A673 (cell line): ENCODE data around the gene FOXO1. TPM values are rescaled to one million over a fixed set of nuclear protein-coding genes. Genes with fewer than 3 reads are reported as not detected.
"Not testable (repeated sequence)": the region's sequence is repeated elsewhere in the genome, so short reads cannot be mapped to it uniquely, and the experiment has no call there.

ENCODE experiments used
- BruUV-seq: library from RNA; stranded (reverse); fragments of 400-500 nt; replicated peaks from 2 replicates; lab custom pipeline; 2021; lab: Mats Ljungman, UMichigan
- CTCF ChIA-PET: fragments of 300-600 bp; sonication (Branson Sonifier 250); formaldehyde crosslinking; loops from one replicate; lab custom pipeline; 2022; ENCODE audit warnings: antibody characterized with exemption; lab: Charles Lee
- POLR2A ChIA-PET: fragments of 300-600 bp; sonication (Branson Sonifier 250); formaldehyde crosslinking; loops from one replicate; lab custom pipeline; 2022; ENCODE audit warnings: antibody characterized with exemption; ENCODE audit not compliant: low non-redundant PET; lab: Charles Lee
- DNase-seq: peaks from one replicate; pipeline ENCODE4 v3.0.0-alpha.2; 2015; ENCODE audit warnings: low spot score
- H3K27ac ChIP-seq: fragments of 200-600 bp; sonication (generic); 2 replicates; pipeline ENCODE4 v1.5.1; 2016; ENCODE audit warnings: mixed run types, low read depth, mild to moderate bottlenecking, mixed read lengths, antibody characterized with exemption, low read length; ENCODE audit not compliant: poor library complexity, severe bottlenecking
- H3K27me3 ChIP-seq: fragments of 200-600 bp; sonication (generic); replicated peaks from 2 replicates; pipeline ENCODE4 v1.6.1; 2017; ENCODE audit warnings: mixed run types, low read depth, mild to moderate bottlenecking, mixed read lengths, antibody characterized with exemption, low read length; ENCODE audit not compliant: insufficient read depth, poor library complexity
- H3K36me3 ChIP-seq: fragments of 200-600 bp; sonication (generic); 2 replicates; pipeline ENCODE4 v1.6.1; 2016; ENCODE audit warnings: mixed run types, mild to moderate bottlenecking, mixed read lengths, antibody characterized with exemption, low read length; ENCODE audit not compliant: insufficient read depth, poor library complexity, severe bottlenecking
- H3K4me1 ChIP-seq: fragments of 200-600 bp; sonication (generic); 2 replicates; pipeline ENCODE4 v1.6.1; 2017; ENCODE audit warnings: mixed run types, mild to moderate bottlenecking, mixed read lengths, antibody characterized with exemption, low read length; ENCODE audit not compliant: insufficient read depth, poor library complexity, severe bottlenecking
- H3K4me3 ChIP-seq: fragments of 200-600 bp; sonication (generic); 2 replicates; pipeline ENCODE4 v1.5.1; 2016; ENCODE audit warnings: low read depth, mixed run types, mild to moderate bottlenecking, mixed read lengths, low read length; ENCODE audit not compliant: poor library complexity, severe bottlenecking
- H3K9me3 ChIP-seq: fragments of 200-600 bp; sonication (generic); 2 replicates; pipeline ENCODE4 v1.6.1; 2016; ENCODE audit warnings: mixed run types, low read depth, mild to moderate bottlenecking, mixed read lengths, antibody characterized with exemption, low read length; ENCODE audit not compliant: poor library complexity, severe bottlenecking
- CTCF ChIP-seq: fragments of 300-800, 200-600 bp; sonication (generic); conservative IDR thresholded peaks from 2 replicates; pipeline ENCODE4 v1.5.1; 2017; ENCODE audit warnings: low read depth, mild to moderate bottlenecking, antibody characterized with exemption, low read length, moderate library complexity, mixed read lengths
- EZH2 ChIP-seq: fragments of 200-600 bp; sonication (generic); IDR thresholded peaks from 2 replicates; pipeline ENCODE4 v1.6.1; 2017; ENCODE audit warnings: borderline replicate concordance, low read depth, mild to moderate bottlenecking, mixed read lengths, antibody characterized with exemption, low read length; ENCODE audit not compliant: poor library complexity, severe bottlenecking
- intact Hi-C: fragments of 100-400 bp; cut with micrococcal nuclease; formaldehyde crosslinking; loops from one replicate; pipeline ENCODE4 v1.10.0; 2022; ENCODE audit not compliant: unreplicated experiment
- total RNA-seq: library from RNA; stranded (reverse); gene quantifications from 2 replicates; pipeline ENCODE4 v1.2.3, GENCODE V29; 2021

FOXO1 gene
- total RNA-seq, 1 experiment from 2014 or later = 2.9 TPM

GRCh38 chr13:40664350-40665125, 1.9 kb downstream of the FOXO1 start:
- intact Hi-C loops = loop anchor here (5.0 kb wide), 1 partner anchor 602 kb away; no protein-coding TSS in a partner anchor
- H3K9me3 ChIP-seq = no peaks in the 10 kb centered on the region
- no peak for TF ChIP-seq CTCF
- no peak for TF ChIP-seq EZH2
- BruUV-seq = no TSS peak
- H3K36me3 ChIP-seq = no peaks in the 10 kb centered on the region
- peak; percentile 36 for DNase-seq
- POLR2A ChIA-PET = no interaction called here
- peak overlapping the region; percentile 70 for H3K27ac ChIP-seq
- H3K4me1 ChIP-seq = peaks cover 25% of the 10 kb centered on the region
- no peaks in the 10 kb centered on the region for H3K27me3 ChIP-seq
- CTCF ChIA-PET = no interaction called here
- H3K4me3 ChIP-seq = peak overlapping the region; percentile 74

GRCh38 chr13:40664100-40664349, 2.4 kb downstream of the FOXO1 start:
- H3K4me1 ChIP-seq = peaks cover 25% of the 10 kb centered on the region
- POLR2A ChIA-PET, CTCF ChIA-PET, BruUV-seq, intact Hi-C loops, H3K27me3 ChIP-seq, DNase-seq, H3K9me3 ChIP-seq, H3K36me3 ChIP-seq: not testable (repeated sequence)
- H3K27ac ChIP-seq = peak overlapping the region; percentile 70
- peak overlapping the region; percentile 74 for H3K4me3 ChIP-seq

GRCh38 chr13:40662866-40663265, 3.6 kb downstream of the FOXO1 start:
- H3K9me3 ChIP-seq = no peaks in the 10 kb centered on the region
- H3K36me3 ChIP-seq = no peaks in the 10 kb centered on the region
- CTCF ChIA-PET = no interaction called here
- DNase-seq = no peak
- POLR2A ChIA-PET = no interaction called here
- H3K4me1 ChIP-seq = peaks cover 25% of the 10 kb centered on the region
- intact Hi-C loops = no loop called here
- BruUV-seq = no TSS peak
- H3K4me3 ChIP-seq = no peak overlapping the region
- no peaks in the 10 kb centered on the region for H3K27me3 ChIP-seq
- no peak for TF ChIP-seq CTCF
- TF ChIP-seq EZH2 = no peak
- peak overlapping the region; percentile 59 for H3K27ac ChIP-seq
